K562 treated with DMSO at 1 percent for 48 hours (cell line): ENCODE data around the gene PCDHB4. TPM values are rescaled to one million over a fixed set of nuclear protein-coding genes. Genes with fewer than 3 reads are reported as not detected.

Experiments used
- total RNA-seq: library from RNA; unstranded; fragments of 300-600 nt; gene quantifications from 2 replicates; pipeline ENCODE4 v1.2.3, GENCODE V29; 2022; ENCODE audit warnings: low replicate concordance; ENCODE audit errors: extremely low read depth

Gene PCDHB4
- total RNA-seq = not detected in 2 replicates

GRCh38 chr5:141121563-141121962 is at the start of gene PCDHB4:
TSS of gene PCDHB4 (plus strand) at chr5:141121818. CDS start at chr5:141121999, 181 bp downstream.

DNA sequence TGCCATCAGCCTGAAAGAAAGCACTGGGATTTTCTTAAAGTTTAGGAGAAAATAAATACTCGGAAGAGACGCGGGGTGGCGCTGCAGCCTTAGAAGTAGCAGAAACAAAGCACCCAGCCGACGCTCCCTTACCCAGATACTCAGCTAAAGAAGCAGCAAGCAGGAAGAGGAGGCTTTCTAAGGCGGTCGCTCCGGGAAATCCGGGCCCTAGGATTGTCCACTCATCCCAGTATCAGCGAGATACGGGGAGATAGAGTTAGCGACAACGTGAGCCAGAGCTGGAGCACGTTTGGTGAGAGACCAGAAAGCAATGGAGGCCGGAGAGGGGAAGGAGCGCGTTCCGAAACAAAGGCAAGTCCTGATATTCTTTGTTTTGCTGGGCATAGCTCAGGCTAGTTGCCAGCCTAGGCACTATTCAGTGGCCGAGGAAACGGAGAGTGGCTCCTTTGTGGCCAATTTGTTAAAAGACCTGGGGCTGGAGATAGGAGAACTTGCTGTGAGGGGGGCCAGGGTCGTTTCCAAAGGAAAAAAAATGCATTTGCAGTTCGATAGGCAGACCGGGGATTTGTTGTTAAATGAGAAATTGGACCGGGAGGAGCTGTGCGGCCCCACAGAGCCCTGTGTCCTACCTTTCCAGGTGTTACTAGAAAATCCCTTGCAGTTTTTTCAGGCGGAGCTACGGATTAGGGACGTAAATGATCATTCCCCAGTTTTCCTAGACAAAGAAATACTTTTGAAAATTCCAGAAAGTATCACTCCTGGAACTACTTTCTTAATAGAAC is 26.9 kb upstream of the PCDHB4 start, which contains the start of gene PCDHB2:
Gene PCDHB2, plus strand, starts transcription at position 135 of the 782 bp plus-strand sequence. Its CDS starts 176 bp downstream, at position 311.

GRCh38 chr5:141100243-141100805 is 21.3 kb upstream of the PCDHB4 start, which contains the start of gene PCDHB3:
TSS of gene PCDHB3 (plus strand) at chr5:141100473. CDS start at chr5:141100650, 177 bp downstream.

DNA sequence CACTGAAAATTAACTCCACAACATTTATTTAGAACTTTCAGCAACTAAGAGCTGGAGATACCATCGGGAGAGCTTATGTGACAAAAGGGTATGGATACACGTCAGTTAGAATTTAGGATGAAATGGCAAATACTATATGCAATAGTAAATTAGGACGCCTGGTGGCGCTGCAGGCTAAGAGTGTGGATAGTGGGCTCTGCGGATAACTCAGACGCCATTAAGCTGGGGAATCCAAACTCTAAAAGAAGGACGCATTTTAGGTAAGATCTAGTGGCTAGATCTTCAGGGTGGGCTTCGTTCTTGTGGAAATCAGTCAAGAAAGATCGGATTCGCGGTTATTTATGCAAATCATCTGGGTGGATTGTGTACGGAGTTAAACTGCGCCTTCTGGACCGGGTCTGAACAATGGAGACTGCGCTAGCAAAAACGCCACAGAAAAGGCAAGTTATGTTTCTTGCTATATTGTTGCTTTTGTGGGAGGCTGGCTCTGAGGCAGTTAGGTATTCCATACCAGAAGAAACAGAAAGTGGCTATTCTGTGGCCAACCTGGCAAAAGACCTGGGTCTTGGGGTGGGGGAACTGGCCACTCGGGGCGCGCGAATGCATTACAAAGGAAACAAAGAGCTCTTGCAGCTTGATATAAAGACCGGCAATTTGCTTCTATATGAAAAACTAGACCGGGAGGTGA is 13.6 kb downstream of the PCDHB4 start, which contains the start of gene PCDHB5:
Gene PCDHB5, plus strand, starts transcription at position 177 of the 688 bp plus-strand sequence. Its CDS starts 229 bp downstream, at position 406.

GRCh38 chr5:141149812-141150211 is 28.2 kb downstream of the PCDHB4 start, which contains the start of gene PCDHB6:
TSS of gene PCDHB6 (plus strand) at chr5:141150057. CDS start at chr5:141150258, 201 bp downstream.

DNA sequence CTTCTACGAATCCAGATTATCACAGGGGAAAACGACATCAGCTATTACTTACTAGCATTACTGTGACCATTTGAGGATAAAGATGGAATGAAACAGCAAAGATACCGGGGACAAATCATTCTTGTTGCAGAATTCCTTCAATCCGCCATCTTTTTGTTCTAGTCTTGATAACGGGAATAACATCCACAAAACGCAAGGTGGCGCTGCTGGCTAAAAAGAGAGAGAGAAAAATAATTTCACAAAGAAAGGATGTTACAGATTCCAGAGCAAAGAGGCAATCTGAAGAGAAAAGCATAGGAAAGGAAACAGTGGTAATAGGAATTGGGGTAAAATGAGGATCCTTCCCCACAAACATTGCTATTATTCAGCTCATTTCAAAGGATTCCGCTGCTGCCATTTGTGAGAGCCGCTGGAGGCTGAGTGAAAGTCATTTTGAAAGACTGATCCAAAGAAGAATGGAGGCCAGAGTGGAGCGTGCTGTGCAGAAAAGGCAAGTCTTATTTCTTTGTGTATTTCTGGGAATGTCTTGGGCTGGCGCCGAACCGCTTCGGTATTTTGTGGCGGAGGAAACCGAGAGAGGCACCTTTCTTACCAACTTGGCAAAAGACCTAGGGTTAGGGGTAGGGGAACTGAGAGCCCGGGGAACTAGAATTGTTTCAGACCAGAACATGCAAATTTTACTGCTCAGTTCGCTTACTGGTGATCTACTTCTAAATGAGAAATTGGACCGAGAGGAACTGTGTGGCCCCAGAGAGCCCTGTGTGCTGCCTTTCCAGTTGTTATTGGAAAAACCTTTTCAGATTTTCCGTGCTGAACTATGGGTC is 51.0 kb downstream of the PCDHB4 start, which contains the start of gene PCDHB7:
Gene PCDHB7, plus strand, starts transcription at position 264 of the 824 bp plus-strand sequence. Its CDS starts 192 bp downstream, at position 456.

Other genes with a start within 250 kb of the PCDHB4 start
- gene PCDHA12, start 246.5 kb upstream of the PCDHB4 start, total RNA-seq = not detected in 2 replicates
- gene PCDHA13, start 239.7 kb upstream of the PCDHB4 start, total RNA-seq = not detected in 2 replicates
- not detected in 2 replicates for gene PCDHAC1, start 195.5 kb upstream of the PCDHB4 start, total RNA-seq
- gene PCDHAC2, start 155.3 kb upstream of the PCDHB4 start, total RNA-seq = not detected in 2 replicates
- not detected in 2 replicates for gene PCDHB1, start 70.4 kb upstream of the PCDHB4 start, total RNA-seq
- gene PCDHB2, start 27.2 kb upstream of the PCDHB4 start, total RNA-seq = not detected in 2 replicates
- not detected in 2 replicates for gene PCDHB3, start 21.3 kb upstream of the PCDHB4 start, total RNA-seq
- not detected in 2 replicates for gene PCDHB5, start 13.4 kb downstream of the PCDHB4 start, total RNA-seq
- gene PCDHB6, start 28.2 kb downstream of the PCDHB4 start, total RNA-seq = not detected in 2 replicates
- not detected in 2 replicates for gene PCDHB7, start 50.8 kb downstream of the PCDHB4 start, total RNA-seq
- gene PCDHB8, start 56.0 kb downstream of the PCDHB4 start, total RNA-seq = not detected in 2 replicates
- gene PCDHB16, start 60.6 kb downstream of the PCDHB4 start, total RNA-seq = not detected in 2 replicates
- not detected in 2 replicates for gene PCDHB9, start 65.3 kb downstream of the PCDHB4 start, total RNA-seq
- not detected in 2 replicates for gene PCDHB10, start 70.5 kb downstream of the PCDHB4 start, total RNA-seq
- gene PCDHB11, start 77.8 kb downstream of the PCDHB4 start, total RNA-seq = not detected in 2 replicates
- not detected in 2 replicates for gene PCDHB12, start 86.9 kb downstream of the PCDHB4 start, total RNA-seq
- gene PCDHB13, start 92.1 kb downstream of the PCDHB4 start, total RNA-seq = not detected in 2 replicates
- not detected in 2 replicates for gene PCDHB14, start 101.5 kb downstream of the PCDHB4 start, total RNA-seq
- gene PCDHB15, start 123.6 kb downstream of the PCDHB4 start, total RNA-seq = not detected in 2 replicates
- gene SLC25A2, start 182.2 kb downstream of the PCDHB4 start, total RNA-seq = not detected in 2 replicates
- not detected in 2 replicates for gene TAF7, start 199.0 kb downstream of the PCDHB4 start, total RNA-seq
- not detected in 2 replicates for gene PCDHGA1, start 208.7 kb downstream of the PCDHB4 start, total RNA-seq
- not detected in 2 replicates for gene PCDHGA2, start 216.9 kb downstream of the PCDHB4 start, total RNA-seq
- not detected in 2 replicates for gene PCDHGA3, start 222.0 kb downstream of the PCDHB4 start, total RNA-seq
- gene PCDHGB1, start 228.3 kb downstream of the PCDHB4 start, total RNA-seq = not detected in 2 replicates
- gene PCDHGA4, start 233.2 kb downstream of the PCDHB4 start, total RNA-seq = not detected in 2 replicates
- not detected in 2 replicates for gene PCDHGB2, start 238.2 kb downstream of the PCDHB4 start, total RNA-seq
- not detected in 2 replicates for gene PCDHGA5, start 242.3 kb downstream of the PCDHB4 start, total RNA-seq
- gene PCDHGB3, start 248.4 kb downstream of the PCDHB4 start, total RNA-seq = not detected in 2 replicates